Mesenchymal stem cell (in vitro differentiated cells and primary cell): ENCODE results near the gene GCDH.
A peak's percentile ranks its signal among the peaks of the same experiment; 100 is the strongest.

Experiments used
- DNase-seq: peaks from one replicate; pipeline ENCODE4 v3.0.0-alpha.2; 2013
- H2AFZ ChIP-seq: one replicate; pipeline ENCODE4 v1.6.1; 2013; ENCODE audit warnings: low read depth, mild to moderate bottlenecking, control low read depth, inconsistent platforms, low read length, moderate library complexity
- H2AK5ac ChIP-seq: 2 replicates; pipeline ENCODE4 v1.6.1; 2013; ENCODE audit warnings: low read length, moderate library complexity, mild to moderate bottlenecking, inconsistent platforms; ENCODE audit not compliant: severe bottlenecking
- H2BK120ac ChIP-seq: one replicate; pipeline ENCODE4 v1.6.1; 2013; ENCODE audit warnings: low read depth, mild to moderate bottlenecking, inconsistent platforms, low read length, moderate library complexity
- H2BK12ac ChIP-seq, 2 experiments: one replicate each; pipeline ENCODE4 v1.6.1; 2013; ENCODE audit warnings: inconsistent platforms in 2 of 2, low read length in 2 of 2, mild to moderate bottlenecking in 2 of 2, moderate library complexity in 2 of 2, control low read depth in 1 of 2
- H2BK15ac ChIP-seq: one replicate; pipeline ENCODE4 v1.6.1; 2013; ENCODE audit warnings: mild to moderate bottlenecking, low read depth, inconsistent platforms; ENCODE audit not compliant: poor library complexity, severe bottlenecking
- H2BK5ac ChIP-seq: 2 replicates; pipeline ENCODE4 v1.6.1; 2013; ENCODE audit warnings: low read depth, mild to moderate bottlenecking, low read length, control low read depth, inconsistent platforms; ENCODE audit not compliant: poor library complexity, severe bottlenecking
- H3K14ac ChIP-seq, 2 experiments: one replicate each; pipeline ENCODE4 v1.6.1; 2013; ENCODE audit warnings: inconsistent platforms in 2 of 2, low read length in 2 of 2, control low read depth in 1 of 2, mild to moderate bottlenecking in 1 of 2, moderate library complexity in 1 of 2
- H3K18ac ChIP-seq, 2 experiments: one replicate each; pipeline ENCODE4 v1.6.1; 2013; ENCODE audit warnings: inconsistent platforms in 2 of 2, low read length in 2 of 2, control low read depth in 1 of 2, low read depth in 1 of 2, mild to moderate bottlenecking in 1 of 2
- H3K23ac ChIP-seq, 2 experiments: one replicate each; pipeline ENCODE4 v1.6.1; 2013; ENCODE audit warnings: inconsistent platforms in 2 of 2, low read length in 2 of 2, mild to moderate bottlenecking in 2 of 2, moderate library complexity in 2 of 2, control low read depth in 1 of 2
- H3K27ac ChIP-seq: 2 replicates; pipeline ENCODE4 v1.5.1; 2013; ENCODE audit warnings: mild to moderate bottlenecking, moderate library complexity, low read length, control low read depth, inconsistent platforms; ENCODE audit not compliant: poor library complexity, severe bottlenecking
- H3K27me3 ChIP-seq, 2 experiments: 2 replicates each; pipeline versions ENCODE4 v1.6.1 to v1.7.0; 2013; ENCODE audit warnings: low read length in 2 of 2, mild to moderate bottlenecking in 2 of 2, moderate library complexity in 2 of 2, control low read depth in 1 of 2, inconsistent platforms in 1 of 2; ENCODE audit not compliant: control insufficient read depth in 1 of 2, insufficient read depth in 1 of 2
- H3K36me3 ChIP-seq, 2 experiments: 2 replicates each; pipeline versions ENCODE4 v1.6.1 to v1.7.0; 2013; ENCODE audit warnings: low read length in 2 of 2, control low read depth in 1 of 2, inconsistent platforms in 1 of 2, low read depth in 1 of 2, mild to moderate bottlenecking in 1 of 2; ENCODE audit not compliant: insufficient read depth in 2 of 2, control insufficient read depth in 1 of 2
- H3K4ac ChIP-seq, 2 experiments: one replicate each; pipeline ENCODE4 v1.6.1; 2013; ENCODE audit warnings: inconsistent platforms in 2 of 2, low read length in 2 of 2, mild to moderate bottlenecking in 2 of 2, moderate library complexity in 2 of 2, control low read depth in 1 of 2, low read depth in 1 of 2
- H3K4me1 ChIP-seq: 2 replicates; pipeline ENCODE4 v1.6.1; 2013; ENCODE audit warnings: low read depth, low read length, control low read depth; ENCODE audit not compliant: control insufficient read depth, insufficient read depth
- H3K4me2 ChIP-seq: 2 replicates; pipeline ENCODE4 v1.6.1; 2013; ENCODE audit warnings: low read length, mild to moderate bottlenecking, inconsistent platforms; ENCODE audit not compliant: poor library complexity, severe bottlenecking
- H3K4me3 ChIP-seq, 2 experiments: 2 replicates each; pipeline versions ENCODE4 v1.5.1 to v1.7.0; 2013; ENCODE audit warnings: low read length in 2 of 2, mild to moderate bottlenecking in 2 of 2, control low read depth in 1 of 2, low read depth in 1 of 2; ENCODE audit not compliant: insufficient read depth in 1 of 2
- H3K79me1 ChIP-seq: replicated peaks from 2 replicates; pipeline ENCODE4 v1.6.1; 2013; ENCODE audit warnings: mild to moderate bottlenecking, control low read depth, low read length, inconsistent platforms; ENCODE audit not compliant: poor library complexity, severe bottlenecking
- H3K9ac ChIP-seq: 2 replicates; pipeline ENCODE4 v1.7.0; 2013; ENCODE audit warnings: mild to moderate bottlenecking, low read length, moderate library complexity
- H3K9me3 ChIP-seq: 2 replicates; pipeline ENCODE4 v1.7.0; 2013; ENCODE audit warnings: mild to moderate bottlenecking, low read length; ENCODE audit not compliant: control insufficient read depth
- H4K8ac ChIP-seq: one replicate; pipeline ENCODE4 v1.6.1; 2013; ENCODE audit warnings: inconsistent platforms, mild to moderate bottlenecking, low read length, moderate library complexity
- H4K91ac ChIP-seq: one replicate; pipeline ENCODE4 v1.6.1; 2013; ENCODE audit warnings: mild to moderate bottlenecking, low read length, inconsistent platforms
- WGBS: methylation state at CpG from one replicate; pipeline ENCODE4 v1.1.7; 2013; ENCODE audit warnings: mixed read lengths; 5-methylcytosine and 5-hydroxymethylcytosine counted together

GCDH gene

GRCh38 chr19:12884627-12884925, 6.4 kb upstream of the GCDH start:
- H3K4me2 ChIP-seq = no peak overlapping the region
- WGBS = 95% methylated on average over 12 of the region's 12 CpGs
- H3K14ac ChIP-seq = no peak overlapping the region

GRCh38 chr19:12884926-12885748, 5.8 kb upstream of the GCDH start:
- H3K79me1 ChIP-seq = no peaks in the 10 kb centered on the region
- H2BK120ac ChIP-seq = no peak overlapping the region
- H3K4me2 ChIP-seq = no peak overlapping the region
- H3K14ac ChIP-seq = no peak overlapping the region
- no peak overlapping the region for H4K91ac ChIP-seq
- peaks cover 18% of the 10 kb centered on the region for H3K4me1 ChIP-seq
- no peak overlapping the region for H3K4ac ChIP-seq
- H3K18ac ChIP-seq = no peak overlapping the region
- peak overlapping the region; percentile 29 to 68 for H3K4me3 ChIP-seq
- peak; percentile 30 for DNase-seq
- H2BK5ac ChIP-seq = no peak overlapping the region
- H2AK5ac ChIP-seq = no peak overlapping the region
- WGBS = 12% methylated on average over 55 of the region's 73 CpGs
- no peak overlapping the region for H3K23ac ChIP-seq
- H2BK15ac ChIP-seq = no peak overlapping the region
- H3K9ac ChIP-seq = no peak overlapping the region
- no peaks in the 10 kb centered on the region for H3K36me3 ChIP-seq
- no peak overlapping the region for H4K8ac ChIP-seq
- H2AFZ ChIP-seq = no peak overlapping the region
- no peak overlapping the region for H3K27ac ChIP-seq
- H2BK12ac ChIP-seq = no peak overlapping the region
- peaks cover 7% of the 10 kb centered on the region for H3K9me3 ChIP-seq
- H3K27me3 ChIP-seq = peaks cover 40 to 41% of the 10 kb centered on the region in 2 experiments

More at GRCh38 chr19:12884627-12884925, 6.4 kb upstream of the GCDH start:
- Histone ChIP-seq H3K36me3 (no peaks in the 10 kb centered on the region), H3K4me3 (no peak overlapping the region), H2BK15ac (no peak overlapping the region), H4K8ac (no peak overlapping the region), H3K9me3 (peaks cover 7% of the 10 kb centered on the region), H2BK120ac (no peak overlapping the region), H3K4me1 (peaks cover 18% of the 10 kb centered on the region), H2BK12ac (no peak overlapping the region), H2AK5ac (no peak overlapping the region), H3K79me1 (no peaks in the 10 kb centered on the region), H3K9ac (no peak overlapping the region), H4K91ac (no peak overlapping the region), H3K4ac (no peak overlapping the region), H3K27ac (no peak overlapping the region), H3K27me3 (peaks cover 40 to 41% of the 10 kb centered on the region in 2 experiments), H3K18ac (no peak overlapping the region), H2AFZ (no peak overlapping the region), H3K23ac (no peak overlapping the region), H2BK5ac (no peak overlapping the region)
- DNase-seq = no peak

GRCh38 chr19:12885749-12886650, 5.0 kb upstream of the GCDH start:
- Histone ChIP-seq H3K79me1 (no peaks in the 10 kb centered on the region), H2BK120ac (no peak overlapping the region), H4K91ac (no peak overlapping the region), H2BK12ac (no peak overlapping the region), H2BK15ac (no peak overlapping the region), H3K4ac (no peak overlapping the region), H3K14ac (no peak overlapping the region), H3K27me3 (peaks cover 40 to 41% of the 10 kb centered on the region in 2 experiments), H3K4me1 (peaks cover 15% of the 10 kb centered on the region), H3K9ac (no peak overlapping the region), H3K9me3 (peaks cover 7% of the 10 kb centered on the region), H3K4me2 (no peak overlapping the region), H4K8ac (no peak overlapping the region), H2AFZ (no peak overlapping the region), H3K23ac (peak overlapping the region in 1 of 2 experiments; percentile 70), H2BK5ac (no peak overlapping the region), H3K4me3 (peak overlapping the region in 1 of 2 experiments; percentile 68), H3K27ac (no peak overlapping the region), H3K18ac (peak overlapping the region in 1 of 2 experiments; percentile 42), H2AK5ac (no peak overlapping the region), H3K36me3 (no peaks in the 10 kb centered on the region)
- WGBS = 4% methylated on average over 45 of the region's 53 CpGs
- DNase-seq = no peak

- peaks cover 18% of the 10 kb centered on the region for H3K4me1 ChIP-seq
- peaks cover 7% of the 10 kb centered on the region for H3K9me3 ChIP-seq
- H3K4me3 ChIP-seq = no peak overlapping the region
- H3K23ac ChIP-seq = no peak overlapping the region
- no peak overlapping the region for H2BK5ac ChIP-seq
- H3K27ac ChIP-seq = no peak overlapping the region
- H2BK12ac ChIP-seq = no peak overlapping the region
- no peaks in the 10 kb centered on the region for H3K36me3 ChIP-seq
- H3K18ac ChIP-seq = no peak overlapping the region
- H2AFZ ChIP-seq = no peak overlapping the region
- WGBS = 71% methylated on average over 3 of the region's 5 CpGs
- no peak overlapping the region for H3K9ac ChIP-seq
- no peak overlapping the region for H3K14ac ChIP-seq
- peaks cover 6% of the 10 kb centered on the region for H3K79me1 ChIP-seq
- no peak overlapping the region for H4K91ac ChIP-seq
- peaks cover 40 to 41% of the 10 kb centered on the region in 2 experiments for H3K27me3 ChIP-seq
- H2AK5ac ChIP-seq = no peak overlapping the region
- H4K8ac ChIP-seq = no peak overlapping the region
- no peak overlapping the region for H3K4me2 ChIP-seq
- no peak for DNase-seq
- H3K4ac ChIP-seq = no peak overlapping the region
- no peak overlapping the region for H2BK120ac ChIP-seq
- H2BK15ac ChIP-seq = no peak overlapping the region
Measured at GRCh38 chr19:12886651-12886968, 4.3 kb upstream of the GCDH start.
